Measurements from ENCODE around the gene RALGPS2.

RALGPS2 gene

DNA sequence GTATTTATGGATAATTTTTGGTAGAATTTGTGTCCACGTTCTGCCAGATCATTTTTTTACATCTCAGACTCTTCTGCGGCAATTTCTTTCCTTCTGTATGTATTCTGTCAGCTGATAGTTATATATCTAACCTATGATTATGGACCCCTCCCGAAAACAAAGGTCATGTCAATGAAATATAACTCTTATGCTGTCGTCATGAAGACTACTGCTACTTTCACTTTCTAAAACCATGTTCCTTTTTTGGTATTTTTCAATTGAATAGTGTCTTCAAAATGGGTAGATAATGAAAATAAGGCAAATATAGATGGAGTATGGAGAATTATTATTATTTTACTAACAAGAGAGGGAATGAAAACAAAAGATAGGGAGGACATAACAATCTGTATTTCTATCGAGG, 142.6 kb downstream of the RALGPS2 start:
- no peak for DNase-seq (ENCODE audit: low read depth)

DNA sequence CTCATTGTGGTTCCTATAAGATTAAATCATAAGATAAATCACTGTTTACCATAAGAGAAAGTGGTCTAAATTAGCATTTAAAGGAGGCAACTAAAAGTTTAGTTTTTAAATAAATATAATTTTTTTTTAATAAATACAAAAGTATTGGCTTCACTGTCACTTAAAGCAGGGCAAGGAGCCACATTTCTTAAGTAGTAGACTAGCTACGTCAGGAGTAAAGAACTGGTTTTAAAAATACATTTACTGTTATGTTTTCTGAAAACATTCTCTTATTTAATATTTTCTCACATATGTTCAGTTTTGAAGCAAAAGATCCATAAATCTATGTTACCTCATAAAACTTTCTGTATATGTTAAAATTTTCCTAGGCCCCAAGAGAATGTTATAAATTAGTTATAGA, 143.7 kb downstream of the RALGPS2 start:
- no peak for DNase-seq (ENCODE audit: low read depth)

DNA sequence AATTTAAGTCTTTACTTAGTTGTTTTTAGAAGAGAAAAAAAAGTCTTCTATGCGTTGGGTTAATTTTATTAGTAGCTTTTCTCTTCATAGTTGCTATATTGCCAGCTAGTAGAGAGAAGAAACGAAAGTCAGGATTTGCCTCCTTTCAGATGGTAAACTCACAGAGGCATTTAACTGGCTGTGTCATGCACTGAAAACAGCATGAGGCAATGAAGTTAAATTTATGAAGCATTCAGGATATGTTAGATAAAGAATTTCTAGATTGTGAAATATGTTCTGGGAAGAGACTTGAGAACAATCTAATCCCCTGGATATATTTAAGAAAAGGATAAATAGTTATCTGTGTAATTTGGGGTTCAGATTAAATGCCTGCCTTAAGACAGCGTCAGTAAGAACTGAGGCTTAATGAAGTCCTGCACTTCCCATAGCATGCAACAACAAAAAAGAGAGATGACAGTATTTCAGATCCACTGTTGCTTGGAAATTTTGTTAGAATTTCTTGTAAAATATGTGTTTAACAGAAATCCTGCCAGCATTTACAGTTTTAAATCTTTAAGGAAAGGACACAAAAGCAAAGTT, 144.2 kb downstream of the RALGPS2 start:
- no peak for DNase-seq (ENCODE audit: low read depth)

DNA sequence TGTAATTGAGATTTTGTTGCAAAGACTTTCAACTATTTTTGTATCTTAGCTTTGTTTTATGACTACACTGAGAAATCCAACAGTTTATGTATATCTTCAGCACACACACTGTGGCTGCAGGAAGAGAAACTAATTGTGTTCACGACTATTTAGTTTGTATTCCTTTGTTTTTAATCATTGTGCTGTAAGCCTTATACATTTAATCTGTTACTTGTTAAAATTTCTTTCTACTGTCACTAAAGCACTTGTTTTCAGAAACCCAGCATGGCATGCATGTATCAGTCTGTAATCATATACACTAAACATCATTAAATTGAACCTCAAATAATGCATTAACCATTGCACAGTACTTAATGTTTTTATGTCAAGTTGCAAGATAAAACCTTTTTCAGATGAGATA, 145.2 kb downstream of the RALGPS2 start:
- DNase-seq (ENCODE audit: low read depth) = no peak

DNA sequence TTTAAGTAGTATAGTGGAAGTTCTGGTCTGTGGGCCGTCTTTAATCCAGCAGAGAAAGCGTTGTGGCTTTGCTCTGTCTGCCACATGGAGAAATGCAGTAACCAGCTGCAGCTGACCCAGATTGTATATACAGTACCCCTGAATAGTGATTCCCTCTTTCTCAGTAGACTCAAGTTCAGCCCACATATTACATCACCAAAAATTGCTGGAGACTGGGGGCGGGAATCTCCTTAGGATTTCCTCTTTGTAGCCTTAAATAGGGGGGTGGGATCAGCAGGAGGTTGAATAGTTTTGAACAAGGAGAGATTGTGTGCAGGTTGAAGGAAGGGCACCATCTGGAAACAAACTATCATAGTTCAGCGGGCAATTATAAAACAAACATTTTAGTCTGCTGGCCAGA, 145.9 kb downstream of the RALGPS2 start, which contains the start of gene ANGPTL1:
TSS of gene ANGPTL1 (minus strand) at position 134 of the 400 bp plus-strand sequence. CDS start 5,301 bp downstream, outside the sequence.
- no peak for DNase-seq (ENCODE audit: low read depth)

DNA sequence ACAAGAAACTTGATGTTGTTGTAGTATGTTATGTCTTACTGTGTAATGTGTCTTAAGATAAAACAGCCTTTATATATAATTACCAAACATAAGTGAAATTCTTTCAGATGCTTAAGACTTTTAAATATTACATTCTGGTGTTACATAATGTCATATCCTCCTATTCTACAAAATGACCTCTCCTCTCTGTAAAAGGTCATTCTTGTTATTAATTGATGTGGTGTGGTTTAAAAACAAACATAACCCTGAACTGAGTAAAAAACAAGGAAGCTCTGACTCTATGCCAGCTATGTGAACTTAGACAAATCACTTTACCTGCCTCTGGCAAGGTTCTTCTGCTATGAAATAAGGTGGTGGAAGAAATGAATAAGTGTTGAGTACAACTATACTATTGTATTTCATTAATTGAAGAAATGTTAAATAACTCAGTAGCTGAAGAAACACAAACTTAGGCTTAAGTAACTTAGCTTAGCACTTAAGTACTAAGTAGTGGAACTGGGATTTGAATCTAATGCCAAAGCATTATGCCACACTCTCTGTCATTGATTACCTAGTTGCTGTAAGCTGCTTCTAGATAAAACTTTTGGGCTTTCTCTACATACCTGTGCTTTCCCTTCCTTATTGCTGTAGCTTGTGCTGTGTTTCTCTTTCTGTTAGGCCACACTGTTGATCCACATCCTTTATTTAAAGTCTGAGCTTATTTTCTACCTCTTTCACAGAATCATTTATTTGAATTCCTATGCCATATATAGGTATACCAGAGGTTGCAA, 146.7 kb downstream of the RALGPS2 start:
- DNase-seq (ENCODE audit: low read depth) = no peak

DNA sequence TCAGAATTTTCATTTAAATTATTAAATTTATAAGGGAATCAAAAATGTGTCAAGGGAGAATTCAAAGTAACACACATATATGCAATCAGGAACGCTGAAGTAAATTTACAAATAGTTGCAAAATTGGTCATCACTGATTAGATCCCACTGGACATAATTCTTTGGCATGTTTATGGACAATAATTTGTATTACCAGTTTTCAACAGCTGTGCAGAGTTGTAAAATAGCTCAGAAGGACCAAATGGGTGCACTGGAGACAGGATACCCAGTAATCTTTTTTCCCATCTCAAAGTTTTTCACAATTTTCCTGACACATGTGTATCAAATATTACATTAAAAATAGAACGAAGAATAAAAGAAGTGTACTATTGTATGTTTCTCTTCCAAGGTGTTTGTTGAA, 149.9 kb downstream of the RALGPS2 start:
- DNase-seq (ENCODE audit: low read depth) = no peak

DNA sequence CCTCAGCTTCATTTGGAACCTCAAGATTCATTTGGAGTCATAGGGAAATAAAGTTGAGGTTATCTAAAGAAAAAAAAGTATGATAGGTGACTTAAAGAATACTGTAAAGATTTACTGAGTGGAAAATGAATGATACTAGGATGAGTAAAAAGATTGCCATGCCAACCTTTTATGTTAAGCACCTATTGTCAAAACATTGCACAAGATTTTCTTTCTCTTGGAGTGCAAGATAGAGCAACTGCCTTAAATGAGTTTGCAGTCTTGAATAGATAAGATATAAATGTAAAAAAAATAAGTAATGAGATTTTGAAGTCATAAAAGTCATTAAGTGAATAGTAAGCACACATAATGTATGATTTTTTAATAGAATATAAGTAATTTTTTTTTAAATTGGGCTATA, 150.9 kb downstream of the RALGPS2 start:
- no peak for DNase-seq (ENCODE audit: low read depth)

DNA sequence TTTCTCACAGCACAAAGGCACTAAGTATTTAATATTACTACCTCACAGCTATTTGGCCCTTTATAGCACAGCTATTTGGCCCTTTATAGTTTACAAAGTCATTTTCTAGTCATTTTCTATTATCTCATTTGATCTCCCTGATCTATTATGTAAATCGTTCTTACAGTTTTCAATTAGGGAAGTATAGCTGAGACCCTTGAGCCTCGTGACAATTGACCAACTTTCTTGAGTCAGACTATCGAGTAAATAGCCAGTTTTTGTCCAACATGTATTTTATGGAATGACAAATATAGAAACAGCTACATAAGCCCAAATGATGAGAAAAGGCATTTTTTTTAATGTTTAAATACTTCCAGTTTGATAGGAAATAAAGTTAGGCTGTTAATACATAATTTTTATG, 152.9 kb downstream of the RALGPS2 start:
- no peak for DNase-seq (ENCODE audit: low read depth)

DNA sequence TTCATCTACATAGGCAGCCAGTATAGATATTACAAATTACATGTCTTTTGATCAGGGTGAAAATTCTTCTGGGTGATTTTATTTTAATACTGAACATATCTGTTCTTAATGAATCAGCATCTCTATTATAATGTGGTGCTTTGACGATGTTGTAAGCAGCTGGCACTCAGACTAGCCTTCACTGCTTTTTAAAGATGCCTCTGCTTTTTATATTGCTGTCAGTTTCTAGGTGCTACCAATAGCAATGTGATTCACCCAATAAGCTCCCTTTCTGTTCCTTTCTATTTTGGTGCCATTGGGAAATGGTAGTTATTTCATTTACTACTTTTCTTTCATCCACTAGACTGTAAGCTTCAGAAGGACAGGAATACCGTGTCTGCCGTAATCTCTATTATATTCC, 156.9 kb downstream of the RALGPS2 start:
- no peak for DNase-seq (ENCODE audit: low read depth)

DNA sequence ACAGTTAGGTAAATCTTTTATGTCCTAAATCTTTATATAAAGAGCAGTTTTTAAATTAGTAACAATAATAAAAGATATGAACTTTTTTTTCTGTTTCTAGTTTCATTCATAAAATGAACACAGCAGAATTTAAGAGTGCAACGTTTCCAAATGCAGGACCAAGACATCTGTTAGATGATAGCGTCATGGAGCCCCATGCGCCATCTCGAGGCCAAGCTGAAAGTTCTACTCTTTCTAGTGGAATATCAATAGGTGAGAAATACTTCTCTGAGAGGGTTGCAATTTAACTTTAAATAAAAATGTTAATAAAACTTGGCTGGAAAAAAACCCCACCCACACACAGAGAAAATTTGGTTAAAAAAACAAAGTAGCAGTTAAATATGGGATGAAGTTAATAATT, 160.8 kb downstream of the RALGPS2 start:
- no peak for DNase-seq (ENCODE audit: low read depth)

DNA sequence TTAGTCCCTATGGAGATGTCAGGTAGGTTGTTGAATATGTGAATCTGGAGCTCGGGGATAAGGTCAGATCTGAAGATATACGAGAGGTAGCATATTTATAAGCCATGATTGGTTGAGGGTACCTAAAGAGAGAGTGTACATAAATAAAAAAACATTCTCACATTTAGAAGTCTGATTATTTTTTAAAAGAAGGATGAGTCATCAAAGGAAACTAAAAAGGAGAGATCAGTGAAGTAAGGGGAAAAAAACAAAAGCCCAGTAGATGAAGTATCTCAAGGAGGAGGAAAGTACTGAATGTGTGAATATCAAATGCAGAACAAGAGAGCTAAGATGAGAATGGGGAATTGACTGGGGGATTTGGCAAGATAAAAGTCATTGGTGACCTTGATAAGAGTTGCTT, 161.5 kb downstream of the RALGPS2 start:
- DNase-seq (ENCODE audit: low read depth) = no peak

DNA sequence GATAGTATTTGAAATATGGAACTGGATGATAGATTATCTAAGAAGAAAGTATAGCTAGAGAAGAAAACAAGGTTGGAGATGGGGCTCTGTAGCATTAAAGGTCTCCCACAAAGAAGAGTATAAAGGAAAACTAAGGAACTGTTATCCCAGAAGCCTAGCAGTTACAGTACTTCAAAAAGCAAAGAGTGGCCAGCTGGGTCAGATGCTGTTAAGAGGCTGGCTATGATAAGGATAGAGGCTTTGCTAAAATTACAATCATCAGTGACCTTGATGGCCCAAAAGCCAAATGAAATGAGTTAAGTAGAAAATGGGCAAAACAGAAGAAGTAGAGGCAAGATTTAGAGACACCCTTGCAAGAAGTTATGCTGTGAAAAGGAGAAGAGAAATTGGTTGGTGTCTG, 170.9 kb downstream of the RALGPS2 start:
- DNase-seq (ENCODE audit: low read depth) = no peak

DNA sequence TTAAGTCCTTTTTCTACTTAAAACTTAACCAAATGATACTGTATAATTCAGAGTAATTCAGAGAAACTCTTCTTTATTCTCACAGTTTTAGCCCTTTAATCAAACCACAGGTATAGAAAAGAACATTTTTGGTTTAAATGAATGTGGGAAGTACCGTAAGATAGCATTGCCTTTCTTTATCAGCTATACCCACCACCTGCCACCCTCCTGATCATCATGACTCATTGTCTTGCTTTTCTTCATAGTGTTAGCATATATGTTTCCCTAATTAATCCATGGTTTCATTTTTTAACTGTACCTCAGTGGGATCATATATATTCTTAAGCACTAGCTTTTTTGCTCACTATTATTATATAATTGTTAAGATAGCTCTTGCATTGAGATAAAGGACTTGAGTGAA, 173.4 kb downstream of the RALGPS2 start:
- no peak for DNase-seq (ENCODE audit: low read depth)

DNA sequence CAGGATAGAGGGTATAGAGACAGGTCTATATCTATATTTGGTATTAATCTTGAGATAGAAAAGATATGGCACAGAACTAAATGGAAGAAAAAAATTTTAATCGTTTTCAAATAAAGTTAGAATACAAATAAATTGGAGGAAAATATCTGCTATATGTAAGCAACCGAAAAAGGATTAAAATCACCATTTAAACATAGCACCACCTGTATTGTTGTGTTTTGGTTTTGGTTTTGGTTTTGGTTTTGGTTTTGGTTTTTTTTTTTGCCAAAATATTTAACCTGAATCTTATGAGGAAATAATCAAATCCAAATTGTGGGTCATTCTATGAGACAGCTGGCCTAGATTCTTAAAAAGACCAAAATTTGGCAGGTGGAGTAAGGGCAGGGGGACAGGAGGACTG, 174.4 kb downstream of the RALGPS2 start:
- no peak for DNase-seq (ENCODE audit: low read depth)

DNA sequence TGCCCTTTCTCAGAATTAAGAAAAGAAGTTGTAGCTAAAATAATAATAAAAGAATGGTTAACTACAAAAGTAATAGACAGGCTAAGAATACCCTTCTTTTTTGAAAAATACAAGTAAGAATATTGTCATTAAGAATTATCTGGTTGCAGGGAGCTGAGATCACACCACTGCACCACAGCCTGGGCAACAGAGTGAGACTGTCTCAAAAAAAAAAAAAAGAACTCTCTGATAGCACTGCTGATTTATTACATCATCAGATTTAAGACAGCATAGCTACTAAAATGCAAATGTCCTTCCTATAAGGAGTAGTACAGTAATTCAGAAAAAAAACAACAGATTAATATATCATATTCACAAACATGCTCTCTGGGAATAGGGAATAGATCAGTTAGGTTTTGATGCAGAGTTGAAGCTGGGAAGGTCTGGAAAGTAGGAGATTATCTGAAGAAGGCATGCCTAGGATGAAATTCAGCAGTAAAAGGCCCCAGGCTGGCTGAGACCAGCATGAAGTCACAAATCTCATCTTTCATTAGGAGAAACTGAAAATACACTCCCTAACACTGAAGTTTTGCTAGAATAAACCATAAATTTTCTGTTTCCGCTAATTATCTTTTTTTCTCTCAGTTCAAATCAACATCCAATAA, 176.6 kb downstream of the RALGPS2 start:
- DNase-seq (ENCODE audit: low read depth) = no peak

DNA sequence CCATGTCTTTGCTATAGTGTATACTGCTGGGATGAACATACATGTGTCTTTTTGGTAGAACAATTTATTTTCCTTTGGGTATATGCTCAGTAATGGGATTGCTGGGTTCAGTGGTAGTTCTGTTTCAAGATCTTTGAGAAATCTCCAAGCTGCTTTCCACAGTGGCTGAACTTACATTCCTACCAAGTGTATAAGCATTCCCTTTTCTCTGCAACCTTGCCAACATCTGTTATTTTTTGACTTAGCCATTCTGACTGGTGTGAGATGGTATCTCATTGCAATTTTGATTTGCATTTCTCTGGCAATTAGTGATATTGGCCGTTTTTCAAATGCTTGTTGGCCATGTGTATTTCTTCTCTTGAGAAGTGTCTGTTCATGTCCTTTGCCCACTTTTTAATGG, 183.3 kb downstream of the RALGPS2 start:
- no peak for DNase-seq (ENCODE audit: low read depth)

DNA sequence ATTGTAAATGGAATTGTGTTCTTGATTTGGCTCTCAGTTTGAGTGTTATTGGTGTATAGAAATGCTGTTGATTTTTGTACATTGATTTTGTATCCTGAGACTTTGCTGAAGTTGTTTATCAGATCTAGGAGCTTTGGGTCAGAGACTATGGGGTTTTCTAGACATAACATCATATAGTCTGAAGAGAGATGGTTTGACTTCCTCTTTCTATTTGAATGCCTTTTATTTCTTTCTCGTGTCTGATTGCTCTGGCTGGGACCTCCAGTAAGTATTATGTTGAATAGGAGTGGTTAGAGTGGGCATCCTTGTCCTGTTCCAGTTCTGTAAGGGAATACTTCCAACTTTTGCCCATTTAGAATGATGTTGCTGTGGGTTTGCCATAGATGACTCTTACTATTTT, 185.0 kb downstream of the RALGPS2 start:
- no peak for DNase-seq (ENCODE audit: low read depth)

DNA sequence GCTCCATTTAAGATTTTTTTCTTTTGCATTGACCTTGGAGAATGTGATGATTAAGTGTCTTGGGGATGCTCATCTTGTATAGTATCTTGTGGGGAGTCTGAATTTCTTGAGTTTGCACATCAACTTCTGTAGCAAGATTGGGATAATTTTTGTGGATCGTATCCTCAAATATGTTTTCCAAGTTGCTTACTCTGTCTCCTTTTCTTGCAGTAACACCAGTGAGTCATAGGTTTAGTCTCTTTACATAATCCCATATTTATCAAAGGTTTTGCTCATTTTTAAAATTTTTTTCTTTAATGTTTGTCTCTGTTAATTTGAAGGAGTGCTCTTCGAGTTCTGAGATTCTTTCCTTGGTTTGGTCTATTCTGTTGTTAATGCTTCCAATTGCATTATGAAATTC, 187.6 kb downstream of the RALGPS2 start:
- no peak for DNase-seq (ENCODE audit: low read depth)

DNA sequence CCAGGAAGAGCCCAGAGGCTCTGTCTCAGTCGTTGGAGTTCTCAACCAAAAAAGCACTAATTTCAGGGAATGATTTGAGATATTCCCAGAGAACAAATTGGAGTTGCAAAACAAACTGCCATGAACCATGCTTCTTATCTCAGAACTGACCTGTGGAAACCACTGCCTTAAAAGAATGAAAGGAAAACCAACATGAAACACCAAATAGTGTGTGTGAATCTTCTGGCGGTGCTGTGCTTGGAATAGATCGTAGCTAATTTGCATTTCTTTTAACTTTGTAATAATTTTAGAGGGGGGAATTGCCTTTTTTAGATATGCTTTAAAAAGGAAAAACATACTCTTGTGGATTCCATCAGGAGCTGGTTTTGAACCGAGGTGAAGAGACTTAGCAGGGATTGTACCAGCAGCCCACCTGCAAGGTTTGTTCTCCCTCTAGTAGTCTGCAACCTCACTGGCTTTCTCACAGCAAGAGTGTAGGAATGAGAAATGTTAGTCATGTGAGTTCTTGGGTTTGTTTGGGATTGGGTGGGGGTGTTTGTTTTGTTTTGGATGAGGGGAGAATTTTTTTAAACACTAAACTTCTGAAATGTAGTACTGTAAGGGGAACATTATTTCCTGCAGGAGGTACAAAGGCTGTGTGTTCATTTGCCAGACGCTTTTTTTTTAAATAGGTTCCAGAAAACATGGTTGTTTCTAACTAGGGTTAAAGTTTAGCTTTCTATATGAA, 191.6 kb downstream of the RALGPS2 start:
- no peak for DNase-seq (ENCODE audit: low read depth)

DNA sequence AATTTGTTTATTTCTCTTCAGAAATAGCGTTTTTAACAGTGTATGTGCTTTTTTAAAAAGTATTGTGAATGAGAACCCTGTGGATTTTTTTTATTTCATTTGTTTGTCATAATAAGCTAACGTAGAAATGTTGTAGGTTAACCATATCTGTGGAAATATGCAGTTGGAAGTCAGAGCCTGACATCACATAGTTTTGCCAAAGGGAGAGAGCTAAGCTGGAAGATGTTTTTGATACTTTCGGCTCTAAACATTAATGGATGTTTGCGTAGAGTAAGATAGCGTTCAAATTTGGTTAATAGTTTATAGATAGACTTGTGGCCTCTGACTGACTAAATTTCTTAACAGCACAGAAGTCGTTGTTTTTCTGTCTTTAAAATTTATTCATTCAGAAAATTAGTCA, 193.3 kb downstream of the RALGPS2 start:
- no peak for DNase-seq (ENCODE audit: low read depth)

DNA sequence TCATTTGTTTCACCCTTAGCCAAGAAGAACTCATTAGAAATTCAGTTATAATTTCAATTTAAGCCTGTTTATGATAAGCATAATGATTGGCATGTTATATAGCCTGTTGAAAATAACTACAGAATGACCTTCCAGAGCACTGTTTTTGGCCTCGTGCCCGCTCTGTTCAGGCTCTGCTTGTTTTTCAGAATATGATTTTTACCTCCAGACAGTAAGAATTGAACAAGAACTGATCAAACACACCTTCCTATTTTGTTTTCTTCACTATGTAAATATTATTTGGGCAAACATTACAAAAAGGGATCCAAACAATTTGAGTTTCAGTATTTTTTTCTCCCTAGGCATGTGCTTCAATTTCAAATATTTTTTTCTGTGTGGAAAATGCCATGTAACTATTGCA, 193.9 kb downstream of the RALGPS2 start:
- DNase-seq (ENCODE audit: low read depth) = no peak

DNA sequence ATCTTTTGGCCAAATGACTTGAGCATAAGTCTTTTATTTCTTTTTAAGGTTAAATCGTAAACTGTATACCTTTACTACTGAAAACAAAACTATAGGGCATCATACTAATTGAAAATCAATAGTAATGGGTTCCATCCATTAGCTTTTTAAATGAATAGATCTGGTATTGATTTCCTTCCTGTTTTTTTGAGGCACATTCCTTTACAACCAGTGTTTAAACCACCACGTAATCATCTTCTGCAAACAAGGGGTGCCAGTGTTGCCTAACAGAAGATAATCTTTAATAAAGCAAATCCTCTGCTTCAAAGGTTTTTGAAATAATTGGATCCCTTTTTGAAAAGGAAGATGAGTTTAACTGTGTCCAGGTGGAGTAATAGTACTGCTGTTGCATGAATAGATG, 194.5 kb downstream of the RALGPS2 start:
- no peak for DNase-seq (ENCODE audit: low read depth)
